Neural cell (in vitro differentiated cells): ENCODE results near the gene HDLBP. TPM values are rescaled to one million over a fixed set of nuclear protein-coding genes. Genes with fewer than 3 reads are reported as not detected.
"Not testable (repeated sequence)": the region's sequence is repeated elsewhere in the genome, so short reads cannot be mapped to it uniquely, and the experiment has no call there.

Experiments used
- H2AFZ ChIP-seq: fragments of 200-600, 300-800 bp; sonication (generic), shearing (Covaris generic); 2 replicates; pipeline ENCODE4 v1.6.0; 2014; ENCODE audit warnings: low read depth, mild to moderate bottlenecking, antibody characterized with exemption, low read length, moderate library complexity
- H3F3A ChIP-seq: fragments of 200-600 bp; shearing (Covaris generic); 2 replicates; pipeline ENCODE4 v1.6.1; 2016; ENCODE audit warnings: mild to moderate bottlenecking, moderate library complexity, mixed read lengths, antibody characterized with exemption, low read length; ENCODE audit not compliant: insufficient read depth, poor library complexity, severe bottlenecking
- H3K27ac ChIP-seq: fragments of 200-600, 300-800 bp; sonication (generic), shearing (Covaris generic); 2 replicates; pipeline ENCODE4 v1.5.1; 2014; ENCODE audit warnings: mild to moderate bottlenecking, low read length, moderate library complexity
- H3K27me3 ChIP-seq: fragments of 300-800, 200-600 bp; sonication (generic), shearing (Covaris generic); 2 replicates; pipeline ENCODE4 v1.6.0; 2014; ENCODE audit warnings: mild to moderate bottlenecking, low read depth, low read length, moderate library complexity; ENCODE audit not compliant: insufficient read depth
- H3K36me3 ChIP-seq: fragments of 300-800, 200-600 bp; sonication (generic), shearing (Covaris generic); 2 replicates; pipeline ENCODE4 v1.5.1; 2014; ENCODE audit warnings: mild to moderate bottlenecking, antibody characterized with exemption, low read length, moderate library complexity; ENCODE audit not compliant: insufficient read depth
- H3K4me2 ChIP-seq: fragments of 300-800, 200-600 bp; sonication (generic), shearing (Covaris generic); 2 replicates; pipeline ENCODE4 v1.6.0; 2014; ENCODE audit warnings: mild to moderate bottlenecking, low read length
- H3K4me3 ChIP-seq: fragments of 300-800, 200-600 bp; sonication (generic), shearing (Covaris generic); 2 replicates; pipeline ENCODE4 v1.5.1; 2014; ENCODE audit warnings: mild to moderate bottlenecking, low read length, moderate library complexity
- H3K79me2 ChIP-seq: fragments of 200-600 bp; shearing (Covaris generic); replicated peaks from 2 replicates; pipeline ENCODE4 v1.6.0; 2014; ENCODE audit warnings: mild to moderate bottlenecking, low read length, moderate library complexity; ENCODE audit not compliant: insufficient read depth
- H3K9ac ChIP-seq: fragments of 300-800, 200-600 bp; sonication (generic), shearing (Covaris generic); 2 replicates; pipeline ENCODE4 v1.6.1; 2016; ENCODE audit warnings: mild to moderate bottlenecking, low read length, mixed read lengths
- H3K9me2 ChIP-seq: fragments of 200-600 bp; shearing (Covaris generic); 2 replicates; pipeline ENCODE4 v1.6.1; 2016; ENCODE audit warnings: mild to moderate bottlenecking, low read length, mixed read lengths; ENCODE audit not compliant: insufficient read depth
- H3K9me3 ChIP-seq: fragments of 200-600, 300-800 bp; sonication (generic), shearing (Covaris generic); 2 replicates; pipeline ENCODE4 v1.6.1; 2016; ENCODE audit warnings: mild to moderate bottlenecking, mixed run types, low read length, moderate library complexity, mixed read lengths
- H4K20me1 ChIP-seq: fragments of 200-600 bp; shearing (Covaris generic); 2 replicates; pipeline ENCODE4 v1.6.1; 2016; ENCODE audit warnings: mild to moderate bottlenecking, mixed run types; ENCODE audit not compliant: insufficient read depth
- CTCF ChIP-seq: fragments of 450-650 bp; IDR thresholded peaks from 2 replicates; pipeline ENCODE4 v1.5.1; 2014; ENCODE audit warnings: antibody characterized with exemption, mild to moderate bottlenecking, moderate library complexity; ENCODE audit not compliant: poor library complexity, severe bottlenecking
- EP300 ChIP-seq: fragments of 450-650 bp; conservative IDR thresholded peaks from 2 replicates; pipeline ENCODE4 v1.6.1; 2014; ENCODE audit warnings: antibody characterized with exemption, mild to moderate bottlenecking, moderate library complexity; ENCODE audit not compliant: poor library complexity, severe bottlenecking
- EZH2 ChIP-seq: fragments of 200-600, 300-800 bp; shearing (Covaris generic), sonication (generic); IDR thresholded peaks from 2 replicates; pipeline ENCODE4 v1.6.1; 2014; ENCODE audit warnings: antibody characterized with exemption, low read length, borderline replicate concordance, mild to moderate bottlenecking; ENCODE audit not compliant: insufficient read depth, poor library complexity, severe bottlenecking
- POLR2AphosphoS5 ChIP-seq: IDR thresholded peaks from 2 replicates; pipeline ENCODE4 v1.6.1; 2012
- RAD21 ChIP-seq: fragments of 450-650 bp; conservative IDR thresholded peaks from 2 replicates; pipeline ENCODE4 v1.6.1; 2014; ENCODE audit warnings: antibody characterized with exemption, mild to moderate bottlenecking, moderate library complexity
- REST ChIP-seq: IDR thresholded peaks from 2 replicates; pipeline ENCODE4 v1.6.1; 2012; ENCODE audit warnings: borderline replicate concordance
- SMC3 ChIP-seq: fragments of 450-650 bp; conservative IDR thresholded peaks from 2 replicates; pipeline ENCODE4 v1.6.1; 2014; ENCODE audit warnings: antibody characterized with exemption, mild to moderate bottlenecking, moderate library complexity; ENCODE audit not compliant: poor library complexity
- polyA plus RNA-seq: library from polyadenylated mRNA; depleted of rRNA; stranded (reverse); fragments of >200 nt; gene quantifications from 2 replicates; pipeline ENCODE4 v1.2.3, GENCODE V29; 2014

The HDLBP gene
- polyA plus RNA-seq, 1 donor from 2014 or later, result 61.9 TPM

- H3F3A ChIP-seq, result no peaks in the 10 kb centered on the region
- no peak for TF ChIP-seq RAD21
- TF ChIP-seq POLR2AphosphoS5, result no peak
- no peak for TF ChIP-seq REST
- no peak for TF ChIP-seq CTCF
- no peak for TF ChIP-seq EZH2
- no peak for TF ChIP-seq SMC3
- H2AFZ ChIP-seq, result no peak overlapping the region
- H3K9me3 ChIP-seq, result no peaks in the 10 kb centered on the region
- no peaks in the 10 kb centered on the region for H4K20me1 ChIP-seq
- peaks cover 8% of the 10 kb centered on the region for H3K79me2 ChIP-seq
- H3K27ac ChIP-seq, result no peak overlapping the region
- H3K9ac ChIP-seq, result no peak overlapping the region
- no peaks in the 10 kb centered on the region for H3K36me3 ChIP-seq
- H3K9me2 ChIP-seq, result no peaks in the 10 kb centered on the region
- no peak overlapping the region for H3K4me3 ChIP-seq
- no peaks in the 10 kb centered on the region for H3K27me3 ChIP-seq
- no peak overlapping the region for H3K4me2 ChIP-seq
Observed at GRCh38 chr2:241296767-241297166, 18.7 kb downstream of the HDLBP start.

- TF ChIP-seq POLR2AphosphoS5 (no peak), EP300 (no peak), REST (no peak), RAD21 (no peak), CTCF (no peak)
- H3K9ac ChIP-seq, result no peak overlapping the region
- H3K36me3 ChIP-seq, result no peaks in the 10 kb centered on the region
- H3F3A ChIP-seq, result no peaks in the 10 kb centered on the region
- peaks cover 7% of the 10 kb centered on the region for H3K79me2 ChIP-seq
- H3K9me3 ChIP-seq, result no peaks in the 10 kb centered on the region
- H3K27ac ChIP-seq, result no peak overlapping the region
- no peaks in the 10 kb centered on the region for H3K9me2 ChIP-seq
- no peak overlapping the region for H3K4me2 ChIP-seq
- H3K27me3 ChIP-seq, result no peaks in the 10 kb centered on the region
- H4K20me1 ChIP-seq, result no peaks in the 10 kb centered on the region
- no peak overlapping the region for H2AFZ ChIP-seq
- H3K4me3 ChIP-seq, result no peak overlapping the region
Observed at GRCh38 chr2:241295326-241296095, 20.0 kb downstream of the HDLBP start.

GRCh38 chr2:241293378-241293797, 22.1 kb downstream of the HDLBP start:
- H3K9me2 ChIP-seq, H4K20me1 ChIP-seq, H2AFZ ChIP-seq, H3K27ac ChIP-seq, H3K4me2 ChIP-seq, H3K9ac ChIP-seq, H3K9me3 ChIP-seq, H3F3A ChIP-seq, H3K36me3 ChIP-seq, H3K79me2 ChIP-seq, H3K27me3 ChIP-seq, H3K4me3 ChIP-seq: not testable (repeated sequence)
